ENCODE data around the gene GRHL3.

The GRHL3 gene

GRCh38 chr1:24387636-24388175, 68.5 kb downstream of the GRHL3 start:
- FAIRE-seq (no peak), DNase-seq (ENCODE audit: insufficient read length, low spot score) (no peak)
- TF ChIP-seq CTCF (IDR thresholded peaks at IDR 0.05; ENCODE audit: insufficient read depth, missing control alignments) = no peak

GRCh38 chr1:24388331-24388885, 69.3 kb downstream of the GRHL3 start:
- TF ChIP-seq CTCF (IDR thresholded peaks at IDR 0.05; ENCODE audit: insufficient read depth, missing control alignments) = no peak
- DNase-seq (ENCODE audit: insufficient read length, low spot score) (no peak), FAIRE-seq (no peak)

- FAIRE-seq (no peak), DNase-seq (ENCODE audit: insufficient read length, low spot score) (no peak)
- TF ChIP-seq CTCF (IDR thresholded peaks at IDR 0.05; ENCODE audit: insufficient read depth, missing control alignments) = no peak
Observed at GRCh38 chr1:24389231-24389678, 70.1 kb downstream of the GRHL3 start.

GRCh38 chr1:24390924-24391782, 72.0 kb downstream of the GRHL3 start:
- peak; percentile 98 for TF ChIP-seq CTCF (IDR thresholded peaks at IDR 0.05; ENCODE audit: insufficient read depth, missing control alignments)
- DNase-seq (ENCODE audit: insufficient read length, low spot score) (no peak), FAIRE-seq (no peak)

GRCh38 chr1:24391882-24392603, 72.9 kb downstream of the GRHL3 start:
- DNase-seq (ENCODE audit: insufficient read length, low spot score) = no peak
- TF ChIP-seq CTCF (IDR thresholded peaks at IDR 0.05; ENCODE audit: insufficient read depth, missing control alignments) = peak; percentile 82
- no peak for FAIRE-seq

- DNase-seq (ENCODE audit: insufficient read length, low spot score) = no peak
- no peak for TF ChIP-seq CTCF (IDR thresholded peaks at IDR 0.05; ENCODE audit: insufficient read depth, missing control alignments)
Observed at GRCh38 chr1:24392604-24392946, 73.4 kb downstream of the GRHL3 start.

More at GRCh38 chr1:24392604-24392946, 73.4 kb downstream of the GRHL3 start:
- no peak for FAIRE-seq

Measured in D721Med (cell line).